Caco-2 (cell line): Measurements from ENCODE around the gene SH3BP4. TPM values are rescaled to one million over a fixed set of nuclear protein-coding genes. Genes with fewer than 3 reads are reported as not detected.

Experiments
- BruUV-seq: library from RNA; stranded (reverse); fragments of 400-500 nt; replicated peaks from 2 replicates; lab custom pipeline; 2021; lab: Mats Ljungman, UMichigan
- CTCF ChIA-PET: fragments of 300-600 bp; sonication (Branson Sonifier 250); formaldehyde crosslinking; loops from one replicate; lab custom pipeline; 2022; ENCODE audit warnings: antibody characterized with exemption; lab: Charles Lee
- POLR2A ChIA-PET: fragments of 300-600 bp; sonication (Branson Sonifier 250); formaldehyde crosslinking; loops from one replicate; lab custom pipeline; 2022; ENCODE audit warnings: antibody characterized with exemption; lab: Charles Lee
- DNase-seq, 2 experiments: peaks; one replicate each; pipeline versions ENCODE4 v3.0.0 to v3.0.0-alpha.2; 2020 to 2022
- H3K27me3 ChIP-seq: replicated peaks from 2 replicates; pipeline ENCODE4 v1.6.0; 2011; ENCODE audit warnings: low read length; ENCODE audit not compliant: control insufficient read depth, insufficient read depth
- H3K36me3 ChIP-seq: 2 replicates; pipeline ENCODE4 v1.5.1; 2011; ENCODE audit warnings: low read length; ENCODE audit not compliant: control insufficient read depth, insufficient read depth
- H3K4me1 ChIP-seq: fragments of 250-450 bp; sonication (Bioruptor Pico); 2 replicates; pipeline ENCODE4 v1.5.1; 2020; ENCODE audit warnings: mild to moderate bottlenecking
- H3K4me3 ChIP-seq: 2 replicates; pipeline ENCODE4 v1.5.1; 2011; ENCODE audit warnings: low read depth, mild to moderate bottlenecking, control low read depth, low read length
- H3K9me3 ChIP-seq: fragments of 250-450 bp; sonication (Bioruptor Pico); 2 replicates; pipeline ENCODE4 v1.5.1; 2020; ENCODE audit warnings: mild to moderate bottlenecking, moderate library complexity
- H3K27ac Mint-ChIP-seq: one replicate; pipeline ENCODE4 v1.8.0; 2022; ENCODE audit warnings: mixed read lengths; ENCODE audit not compliant: unreplicated experiment
- H3K27me3 Mint-ChIP-seq: one replicate; pipeline ENCODE4 v1.8.0; 2022; ENCODE audit warnings: mixed read lengths; ENCODE audit not compliant: insufficient read depth, unreplicated experiment
- H3K36me3 Mint-ChIP-seq: one replicate; pipeline ENCODE4 v1.8.0; 2022; ENCODE audit warnings: mild to moderate bottlenecking, mixed read lengths; ENCODE audit not compliant: insufficient read depth, unreplicated experiment
- H3K4me1 Mint-ChIP-seq: one replicate; pipeline ENCODE4 v1.8.0; 2022; ENCODE audit warnings: low read depth, mixed read lengths; ENCODE audit not compliant: unreplicated experiment
- H3K4me3 Mint-ChIP-seq: one replicate; pipeline ENCODE4 v1.8.0; 2022; ENCODE audit warnings: mild to moderate bottlenecking, moderate library complexity, mixed read lengths; ENCODE audit not compliant: unreplicated experiment
- H3K9me3 Mint-ChIP-seq: one replicate; pipeline ENCODE4 v1.8.0; 2022; ENCODE audit warnings: mixed read lengths; ENCODE audit not compliant: unreplicated experiment
- CTCF ChIP-seq, 2 experiments: fragments of 200-600 bp in 1 of 2; IDR thresholded peaks; 1 replicate in 1 of 2; 2 replicates in 1 of 2; pipeline versions ENCODE4 v1.5.1 to v1.8.0; 2011 to 2022; ENCODE audit warnings: antibody characterized with exemption in 1 of 2, control low read depth in 1 of 2, inconsistent platforms in 1 of 2, low read depth in 1 of 2, low read length in 1 of 2, mild to moderate bottlenecking in 1 of 2, moderate library complexity in 1 of 2; ENCODE audit not compliant: insufficient read depth in 1 of 2, severe bottlenecking in 1 of 2, unreplicated experiment in 1 of 2
- intact Hi-C: fragments of 100-400 bp; cut with micrococcal nuclease; formaldehyde crosslinking; loops from one replicate; pipeline ENCODE4 v1.10.0; 2022; ENCODE audit not compliant: unreplicated experiment
- total RNA-seq: library from RNA; stranded (reverse); gene quantifications from 2 replicates; pipeline ENCODE4 v1.2.3, GENCODE V29; 2022

The SH3BP4 gene
- total RNA-seq, 1 experiment from 2014 or later = 29.9 TPM

GRCh38 chr2:235030936-235031335 lies 79.1 kb downstream of the SH3BP4 start:
- no peaks in the 10 kb centered on the region for H3K36me3 ChIP-seq
- H3K27me3 Mint-ChIP-seq = no peaks in the 10 kb centered on the region

GRCh38 chr2:235031686-235032373 lies 80.0 kb downstream of the SH3BP4 start:
- no TSS peak for BruUV-seq
- H3K4me1 Mint-ChIP-seq = peaks cover 12% of the 10 kb centered on the region
- H3K27ac Mint-ChIP-seq = no peak overlapping the region
- POLR2A ChIA-PET = no interaction called here
- Histone ChIP-seq H3K27me3 (no peaks in the 10 kb centered on the region), H3K9me3 (no peaks in the 10 kb centered on the region), H3K4me3 (no peak overlapping the region), H3K36me3 (no peaks in the 10 kb centered on the region), H3K4me1 (peaks cover 2% of the 10 kb centered on the region)
- intact Hi-C loops = no loop called here
- peaks cover 25% of the 10 kb centered on the region for H3K36me3 Mint-ChIP-seq
- CTCF ChIA-PET = no interaction called here
- H3K4me3 Mint-ChIP-seq = no peak overlapping the region
- DNase-seq = no peak
- no peaks in the 10 kb centered on the region for H3K9me3 Mint-ChIP-seq
- TF ChIP-seq CTCF (IDR thresholded peaks at IDR 0.05; ENCODE audit: insufficient read depth in 1 of 2, low read depth in 1 of 2, low read length in 1 of 2, severe bottlenecking in 1 of 2, unreplicated experiment in 1 of 2) = no peak
- no peaks in the 10 kb centered on the region for H3K27me3 Mint-ChIP-seq

More at GRCh38 chr2:235030936-235031335, 79.1 kb downstream of the SH3BP4 start:
- no peak for DNase-seq
- ChIA-PET CTCF (no interaction called here), POLR2A (no interaction called here)
- Mint-ChIP-seq H3K4me1 (peaks cover 20% of the 10 kb centered on the region), H3K4me3 (no peak overlapping the region), H3K36me3 (peaks cover 25% of the 10 kb centered on the region), H3K9me3 (no peaks in the 10 kb centered on the region), H3K27ac (no peak overlapping the region)
- Histone ChIP-seq H3K9me3 (no peaks in the 10 kb centered on the region), H3K4me1 (peaks cover 11% of the 10 kb centered on the region), H3K27me3 (no peaks in the 10 kb centered on the region), H3K4me3 (no peak overlapping the region)
- intact Hi-C loops = no loop called here
- BruUV-seq = no TSS peak
- TF ChIP-seq CTCF (IDR thresholded peaks at IDR 0.05; ENCODE audit: insufficient read depth in 1 of 2, low read depth in 1 of 2, low read length in 1 of 2, severe bottlenecking in 1 of 2, unreplicated experiment in 1 of 2) = no peak

- no peak overlapping the region for H3K4me3 Mint-ChIP-seq
- no peaks in the 10 kb centered on the region for H3K4me1 ChIP-seq
- BruUV-seq = no TSS peak
- peaks cover 25% of the 10 kb centered on the region for H3K36me3 Mint-ChIP-seq
- DNase-seq = no peak
- H3K4me3 ChIP-seq = no peak overlapping the region
- no peaks in the 10 kb centered on the region for H3K27me3 ChIP-seq
- ChIA-PET CTCF (no interaction called here), POLR2A (no interaction called here)
- no peaks in the 10 kb centered on the region for H3K9me3 Mint-ChIP-seq
- intact Hi-C loops = no loop called here
- H3K4me1 Mint-ChIP-seq = peaks cover 10% of the 10 kb centered on the region
- H3K36me3 ChIP-seq = no peaks in the 10 kb centered on the region
- TF ChIP-seq CTCF (IDR thresholded peaks at IDR 0.05; ENCODE audit: insufficient read depth in 1 of 2, low read depth in 1 of 2, low read length in 1 of 2, severe bottlenecking in 1 of 2, unreplicated experiment in 1 of 2) = no peak
- no peaks in the 10 kb centered on the region for H3K27me3 Mint-ChIP-seq
- no peak overlapping the region for H3K27ac Mint-ChIP-seq
- H3K9me3 ChIP-seq = no peaks in the 10 kb centered on the region
Observed at GRCh38 chr2:235032466-235032865, 80.6 kb downstream of the SH3BP4 start.
